ENCODE data around the gene SLC22A13.

Gene SLC22A13, protein sequence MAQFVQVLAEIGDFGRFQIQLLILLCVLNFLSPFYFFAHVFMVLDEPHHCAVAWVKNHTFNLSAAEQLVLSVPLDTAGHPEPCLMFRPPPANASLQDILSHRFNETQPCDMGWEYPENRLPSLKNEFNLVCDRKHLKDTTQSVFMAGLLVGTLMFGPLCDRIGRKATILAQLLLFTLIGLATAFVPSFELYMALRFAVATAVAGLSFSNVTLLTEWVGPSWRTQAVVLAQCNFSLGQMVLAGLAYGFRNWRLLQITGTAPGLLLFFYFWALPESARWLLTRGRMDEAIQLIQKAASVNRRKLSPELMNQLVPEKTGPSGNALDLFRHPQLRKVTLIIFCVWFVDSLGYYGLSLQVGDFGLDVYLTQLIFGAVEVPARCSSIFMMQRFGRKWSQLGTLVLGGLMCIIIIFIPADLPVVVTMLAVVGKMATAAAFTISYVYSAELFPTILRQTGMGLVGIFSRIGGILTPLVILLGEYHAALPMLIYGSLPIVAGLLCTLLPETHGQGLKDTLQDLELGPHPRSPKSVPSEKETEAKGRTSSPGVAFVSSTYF

GRCh38 chr3:38265604-38266307 lies at the start of gene SLC22A13:
Gene SLC22A13 (plus strand): TSS chr3:38265812. CDS start chr3:38265861, 49 bp downstream.
- no peaks in the 10 kb centered on the region for H3K27me3 ChIP-seq (ENCODE audit: insufficient read depth, low read length, poor library complexity, severe bottlenecking)
- peaks cover 23% of the 10 kb centered on the region for H3K4me1 ChIP-seq (ENCODE audit: insufficient read depth, low read length, poor library complexity, severe bottlenecking)
- H3F3A ChIP-seq (ENCODE audit: low read depth), result no peaks in the 10 kb centered on the region
- no peaks in the 10 kb centered on the region for H4K20me1 ChIP-seq (ENCODE audit: insufficient read depth, low read length, poor library complexity, severe bottlenecking)
- H2AFZ ChIP-seq (ENCODE audit: low read length), result no peak within 1 kb of the TSS
- no peak within 1 kb of the TSS for H3K9ac ChIP-seq (ENCODE audit: low read depth, low read length, poor library complexity, severe bottlenecking)
- H3K9me3 ChIP-seq (ENCODE audit: insufficient read depth, low read depth, low read length), result no peaks in the 10 kb centered on the region
- H3K36me3 ChIP-seq (ENCODE audit: insufficient read depth, low read length), result no peaks in the 10 kb centered on the region
- TF ChIP-seq EZH2phosphoT487 (IDR thresholded peaks at IDR 0.05; ENCODE audit: borderline replicate concordance) (no peak), CTCF (conservative IDR thresholded peaks at IDR 0.05; ENCODE audit: low read length) (no peak)
- no peak within 1 kb of the TSS for H3K4me3 ChIP-seq (ENCODE audit: low read length, poor library complexity, severe bottlenecking)
- H3K4me2 ChIP-seq (ENCODE audit: low read depth, low read length, poor library complexity, severe bottlenecking), result no peak within 1 kb of the TSS
- no peaks in the 10 kb centered on the region for H3K9me2 ChIP-seq (replicated peaks; ENCODE audit: low read depth, low read length)
- H3K79me2 ChIP-seq (ENCODE audit: insufficient read depth, low read length), result no peaks in the 10 kb centered on the region

DNA sequence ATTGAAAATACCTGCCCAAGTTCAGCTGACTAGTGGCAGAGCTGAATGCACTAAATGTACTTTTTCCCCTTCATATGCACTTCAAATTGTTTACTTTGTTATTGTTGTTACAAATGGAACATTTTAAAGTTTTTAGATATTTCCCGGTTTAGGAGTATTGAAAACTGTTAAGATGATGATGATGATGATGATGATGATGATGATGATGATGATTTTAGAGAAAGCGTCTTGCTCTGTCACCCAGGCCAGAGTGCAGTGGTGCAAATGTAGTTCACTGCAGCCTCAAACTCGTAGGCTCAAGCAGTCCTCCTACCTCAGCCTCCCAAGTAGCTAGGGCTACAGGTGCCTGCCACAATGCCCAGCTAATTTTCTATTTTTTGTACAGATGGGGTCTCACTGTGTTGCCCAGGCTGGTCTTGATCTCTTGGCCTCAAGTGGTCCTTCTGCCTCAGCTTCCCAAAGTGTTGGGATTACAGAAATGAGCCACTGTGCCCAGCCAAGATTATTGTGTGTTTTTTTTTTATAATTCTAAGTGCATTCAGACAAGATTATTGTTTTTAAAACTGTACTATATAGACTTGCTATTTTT lies 45.9 kb upstream of the SLC22A13 start:
- no peaks in the 10 kb centered on the region for H3K9me2 ChIP-seq (replicated peaks; ENCODE audit: low read depth, low read length)
- peaks cover 41% of the 10 kb centered on the region; the same call in 1 of the 2 replicates for H3K79me2 ChIP-seq (ENCODE audit: insufficient read depth, low read length)
- no peak overlapping the region for H3K4me3 ChIP-seq (ENCODE audit: low read length, poor library complexity, severe bottlenecking)
- peaks cover 62% of the 10 kb centered on the region; the same call in 1 of the 2 replicates for H3K36me3 ChIP-seq (ENCODE audit: insufficient read depth, low read length)
- no peak for TF ChIP-seq CTCF (conservative IDR thresholded peaks at IDR 0.05; ENCODE audit: low read length)
- no peak for TF ChIP-seq EZH2phosphoT487 (IDR thresholded peaks at IDR 0.05; ENCODE audit: borderline replicate concordance)
- H3K9me3 ChIP-seq (ENCODE audit: insufficient read depth, low read depth, low read length), result no peaks in the 10 kb centered on the region
- no peaks in the 10 kb centered on the region for H3K4me1 ChIP-seq (ENCODE audit: insufficient read depth, low read length, poor library complexity, severe bottlenecking)
- no peaks in the 10 kb centered on the region for H3F3A ChIP-seq (ENCODE audit: low read depth)
- H3K27me3 ChIP-seq (ENCODE audit: insufficient read depth, low read length, poor library complexity, severe bottlenecking), result no peaks in the 10 kb centered on the region
- no peak overlapping the region for H3K4me2 ChIP-seq (ENCODE audit: low read depth, low read length, poor library complexity, severe bottlenecking)
- H3K9ac ChIP-seq (ENCODE audit: low read depth, low read length, poor library complexity, severe bottlenecking), result no peak overlapping the region
- no peak overlapping the region for H2AFZ ChIP-seq (ENCODE audit: low read length)
- H4K20me1 ChIP-seq (ENCODE audit: insufficient read depth, low read length, poor library complexity, severe bottlenecking), result no peaks in the 10 kb centered on the region

- H3K36me3 ChIP-seq (ENCODE audit: insufficient read depth, low read length), result peaks cover 74% of the 10 kb centered on the region
- TF ChIP-seq CTCF (conservative IDR thresholded peaks at IDR 0.05; ENCODE audit: low read length) (no peak), EZH2phosphoT487 (IDR thresholded peaks at IDR 0.05; ENCODE audit: borderline replicate concordance) (no peak)
- no peaks in the 10 kb centered on the region for H3K27me3 ChIP-seq (ENCODE audit: insufficient read depth, low read length, poor library complexity, severe bottlenecking)
- no peaks in the 10 kb centered on the region for H3K9me2 ChIP-seq (replicated peaks; ENCODE audit: low read depth, low read length)
- H3K4me2 ChIP-seq (ENCODE audit: low read depth, low read length, poor library complexity, severe bottlenecking), result no peak overlapping the region
- no peaks in the 10 kb centered on the region for H4K20me1 ChIP-seq (ENCODE audit: insufficient read depth, low read length, poor library complexity, severe bottlenecking)
- no peak overlapping the region for H3K4me3 ChIP-seq (ENCODE audit: low read length, poor library complexity, severe bottlenecking)
- no peak overlapping the region for H2AFZ ChIP-seq (ENCODE audit: low read length)
- no peaks in the 10 kb centered on the region for H3F3A ChIP-seq (ENCODE audit: low read depth)
- no peaks in the 10 kb centered on the region for H3K9me3 ChIP-seq (ENCODE audit: insufficient read depth, low read depth, low read length)
- H3K79me2 ChIP-seq (ENCODE audit: insufficient read depth, low read length), result peaks cover 33% of the 10 kb centered on the region; the same call in 1 of the 2 replicates
- H3K9ac ChIP-seq (ENCODE audit: low read depth, low read length, poor library complexity, severe bottlenecking), result no peak overlapping the region
- H3K4me1 ChIP-seq (ENCODE audit: insufficient read depth, low read length, poor library complexity, severe bottlenecking), result no peaks in the 10 kb centered on the region
Observed at GRCh38 chr3:38221005-38221404, 44.6 kb upstream of the SLC22A13 start.

Data from Loucy (cell line).